ENCODE measurements around the gene INVS.
"Not testable (repeated sequence)": the region's sequence is repeated elsewhere in the genome, so short reads cannot be mapped to it uniquely, and the experiment has no call there.

DNA sequence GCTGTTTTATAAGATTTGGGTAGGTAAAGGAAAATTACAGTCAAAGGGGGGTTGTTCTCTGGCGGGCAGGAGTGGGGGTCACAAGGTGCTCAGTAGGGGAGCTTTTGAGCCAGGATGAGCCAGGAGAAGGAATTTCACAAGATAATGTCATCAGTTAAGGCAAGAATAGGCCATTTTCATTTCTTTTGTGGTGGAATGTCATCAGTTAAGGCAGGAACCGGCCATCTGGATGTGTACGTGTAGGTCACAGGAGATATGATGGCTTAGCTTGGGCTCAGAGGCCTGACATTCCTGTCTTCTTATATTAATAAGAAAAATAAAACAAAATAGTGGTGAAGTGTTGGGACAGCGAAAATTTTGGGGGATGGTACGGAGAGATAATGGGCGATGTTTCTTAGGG is 41.3 kb downstream of the INVS start:
- TF ChIP-seq, protein P1, sequence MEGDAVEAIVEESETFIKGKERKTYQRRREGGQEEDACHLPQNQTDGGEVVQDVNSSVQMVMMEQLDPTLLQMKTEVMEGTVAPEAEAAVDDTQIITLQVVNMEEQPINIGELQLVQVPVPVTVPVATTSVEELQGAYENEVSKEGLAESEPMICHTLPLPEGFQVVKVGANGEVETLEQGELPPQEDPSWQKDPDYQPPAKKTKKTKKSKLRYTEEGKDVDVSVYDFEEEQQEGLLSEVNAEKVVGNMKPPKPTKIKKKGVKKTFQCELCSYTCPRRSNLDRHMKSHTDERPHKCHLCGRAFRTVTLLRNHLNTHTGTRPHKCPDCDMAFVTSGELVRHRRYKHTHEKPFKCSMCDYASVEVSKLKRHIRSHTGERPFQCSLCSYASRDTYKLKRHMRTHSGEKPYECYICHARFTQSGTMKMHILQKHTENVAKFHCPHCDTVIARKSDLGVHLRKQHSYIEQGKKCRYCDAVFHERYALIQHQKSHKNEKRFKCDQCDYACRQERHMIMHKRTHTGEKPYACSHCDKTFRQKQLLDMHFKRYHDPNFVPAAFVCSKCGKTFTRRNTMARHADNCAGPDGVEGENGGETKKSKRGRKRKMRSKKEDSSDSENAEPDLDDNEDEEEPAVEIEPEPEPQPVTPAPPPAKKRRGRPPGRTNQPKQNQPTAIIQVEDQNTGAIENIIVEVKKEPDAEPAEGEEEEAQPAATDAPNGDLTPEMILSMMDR (IDR thresholded peaks at IDR 0.05; ENCODE audit: low read depth, low read length, missing input control), result not testable (repeated sequence)
- TF ChIP-seq, protein P2, sequence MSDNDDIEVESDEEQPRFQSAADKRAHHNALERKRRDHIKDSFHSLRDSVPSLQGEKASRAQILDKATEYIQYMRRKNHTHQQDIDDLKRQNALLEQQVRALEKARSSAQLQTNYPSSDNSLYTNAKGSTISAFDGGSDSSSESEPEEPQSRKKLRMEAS (IDR thresholded peaks at IDR 0.05), result not testable (repeated sequence)
- TF ChIP-seq, protein P3, sequence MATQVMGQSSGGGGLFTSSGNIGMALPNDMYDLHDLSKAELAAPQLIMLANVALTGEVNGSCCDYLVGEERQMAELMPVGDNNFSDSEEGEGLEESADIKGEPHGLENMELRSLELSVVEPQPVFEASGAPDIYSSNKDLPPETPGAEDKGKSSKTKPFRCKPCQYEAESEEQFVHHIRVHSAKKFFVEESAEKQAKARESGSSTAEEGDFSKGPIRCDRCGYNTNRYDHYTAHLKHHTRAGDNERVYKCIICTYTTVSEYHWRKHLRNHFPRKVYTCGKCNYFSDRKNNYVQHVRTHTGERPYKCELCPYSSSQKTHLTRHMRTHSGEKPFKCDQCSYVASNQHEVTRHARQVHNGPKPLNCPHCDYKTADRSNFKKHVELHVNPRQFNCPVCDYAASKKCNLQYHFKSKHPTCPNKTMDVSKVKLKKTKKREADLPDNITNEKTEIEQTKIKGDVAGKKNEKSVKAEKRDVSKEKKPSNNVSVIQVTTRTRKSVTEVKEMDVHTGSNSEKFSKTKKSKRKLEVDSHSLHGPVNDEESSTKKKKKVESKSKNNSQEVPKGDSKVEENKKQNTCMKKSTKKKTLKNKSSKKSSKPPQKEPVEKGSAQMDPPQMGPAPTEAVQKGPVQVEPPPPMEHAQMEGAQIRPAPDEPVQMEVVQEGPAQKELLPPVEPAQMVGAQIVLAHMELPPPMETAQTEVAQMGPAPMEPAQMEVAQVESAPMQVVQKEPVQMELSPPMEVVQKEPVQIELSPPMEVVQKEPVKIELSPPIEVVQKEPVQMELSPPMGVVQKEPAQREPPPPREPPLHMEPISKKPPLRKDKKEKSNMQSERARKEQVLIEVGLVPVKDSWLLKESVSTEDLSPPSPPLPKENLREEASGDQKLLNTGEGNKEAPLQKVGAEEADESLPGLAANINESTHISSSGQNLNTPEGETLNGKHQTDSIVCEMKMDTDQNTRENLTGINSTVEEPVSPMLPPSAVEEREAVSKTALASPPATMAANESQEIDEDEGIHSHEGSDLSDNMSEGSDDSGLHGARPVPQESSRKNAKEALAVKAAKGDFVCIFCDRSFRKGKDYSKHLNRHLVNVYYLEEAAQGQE (IDR thresholded peaks at IDR 0.05), result not testable (repeated sequence)
- not testable (repeated sequence) for TF ChIP-seq YY1 (IDR thresholded peaks at IDR 0.05); GABPA (IDR thresholded peaks at IDR 0.05 in 1 of 2, conservative IDR thresholded peaks at IDR 0.05 in 1 of 2); RXRA (IDR thresholded peaks at IDR 0.05)

Measured in liver (tissue), 3 donors.